Anterior cingulate cortex (tissue), 58 donors: ENCODE data around the gene DLX2.
"Not testable (repeated sequence)": the region's sequence is repeated elsewhere in the genome, so short reads cannot be mapped to it uniquely, and the experiment has no call there.

ENCODE experiments used
- DNase-seq, 58 donors: peaks; one replicate each; lab custom pipeline; 2025; lab: John Stamatoyannopoulos, UW

Gene DLX2

DNA sequence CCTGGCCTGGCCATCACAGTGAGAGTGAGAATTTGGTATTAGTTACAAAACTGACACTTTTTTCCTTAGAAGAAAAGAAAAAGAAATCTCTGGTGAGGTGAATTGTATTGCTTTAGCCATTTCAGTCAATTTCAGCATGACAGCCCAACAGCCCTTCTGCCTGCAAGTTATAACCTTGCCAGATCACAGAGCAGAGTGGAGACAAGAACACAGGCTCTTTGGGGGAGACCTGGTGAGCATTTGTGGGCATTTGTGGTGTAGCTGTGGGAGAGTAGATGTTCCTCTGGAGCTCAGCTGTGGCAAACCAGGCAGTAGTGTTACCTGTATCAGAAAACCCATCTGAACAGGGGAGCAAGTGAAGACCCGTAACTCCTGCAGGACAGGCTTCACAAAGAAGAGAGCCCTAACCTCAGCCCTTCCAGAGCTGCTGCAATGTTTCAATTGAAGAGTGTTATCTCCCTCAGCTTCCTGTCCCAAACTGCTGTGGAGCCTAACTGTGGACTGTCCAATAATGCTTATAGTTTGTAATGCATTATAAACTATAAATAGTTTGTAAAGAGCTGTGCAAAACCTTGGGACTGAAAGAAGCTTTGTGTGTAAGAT lies 40.2 kb downstream of the DLX2 start:
- DNase-seq = no peak

DNA sequence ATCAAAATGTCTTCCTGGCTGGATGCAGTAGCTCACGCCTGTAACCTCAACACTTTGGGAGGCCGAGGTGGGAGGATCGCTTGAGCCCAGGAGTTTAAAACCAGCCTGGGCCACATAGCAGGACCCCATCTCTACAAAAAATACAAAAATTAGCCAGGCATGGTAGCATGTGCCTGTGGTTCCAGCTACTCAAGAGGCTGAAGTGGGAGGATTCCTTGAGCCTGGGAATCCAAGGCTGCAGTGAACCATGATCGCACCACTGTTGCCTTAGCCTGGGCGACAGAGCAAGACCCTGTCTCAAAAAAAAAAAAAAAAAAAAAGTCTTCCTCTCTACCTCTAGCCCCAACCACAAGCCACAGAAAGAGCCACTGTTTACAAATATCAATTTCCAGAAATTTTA lies 42.6 kb downstream of the DLX2 start:
- DNase-seq = not testable (repeated sequence)

- no peak for DNase-seq
These were observed 44.0 kb downstream of the DLX2 start for GRCh38 chr2:172058660-172059059.

GRCh38 chr2:172056293-172056692 lies 46.4 kb downstream of the DLX2 start:
- no peak for DNase-seq

GRCh38 chr2:172053486-172053885 lies 49.2 kb downstream of the DLX2 start:
- no peak for DNase-seq

DNA sequence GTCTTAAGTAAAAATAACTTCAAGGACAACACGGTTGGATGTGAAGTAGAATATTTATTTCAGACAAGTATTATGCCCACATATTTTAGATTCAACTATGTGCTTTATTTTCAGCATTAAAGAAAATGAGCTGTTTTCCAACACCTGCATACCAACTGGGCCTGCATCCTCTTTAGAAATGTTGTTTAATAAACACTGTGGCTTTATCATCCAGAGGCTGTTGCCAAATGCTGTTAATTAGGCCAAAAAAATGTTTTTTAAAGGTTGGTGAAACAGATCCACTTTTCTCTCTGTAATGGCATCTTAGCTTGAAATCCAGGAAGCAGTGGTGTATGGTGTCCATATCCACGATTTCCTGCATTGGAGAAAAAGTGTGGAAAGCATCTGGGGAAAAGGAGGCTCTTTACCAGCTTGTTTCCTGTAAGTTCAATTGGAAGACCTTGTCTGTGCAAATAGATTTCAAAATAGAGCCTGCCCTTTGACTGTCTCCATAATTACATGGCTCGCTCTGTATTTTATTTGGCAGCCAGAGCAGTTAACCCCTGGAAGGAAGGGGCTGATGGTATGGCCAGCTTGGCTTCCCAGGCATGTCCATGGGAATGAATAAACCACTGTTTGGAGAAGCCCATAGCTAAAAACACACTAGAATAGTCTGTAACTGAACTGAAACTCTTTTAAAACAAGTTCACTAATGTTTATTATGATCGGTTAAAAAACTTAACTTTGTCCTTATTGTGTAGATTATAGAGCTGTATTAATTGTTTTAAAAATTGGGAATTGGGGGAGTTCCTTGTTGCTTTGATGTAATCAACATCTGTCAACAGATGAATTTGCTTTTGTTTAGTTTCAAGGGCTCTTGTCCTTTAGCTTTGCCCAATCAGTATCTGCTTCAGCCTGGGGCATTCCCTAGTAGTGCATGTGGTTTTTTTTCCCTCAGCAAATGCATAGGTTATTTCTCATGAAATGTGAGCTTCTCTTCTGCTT lies 50.4 kb downstream of the DLX2 start:
- DNase-seq = no peak

DNA sequence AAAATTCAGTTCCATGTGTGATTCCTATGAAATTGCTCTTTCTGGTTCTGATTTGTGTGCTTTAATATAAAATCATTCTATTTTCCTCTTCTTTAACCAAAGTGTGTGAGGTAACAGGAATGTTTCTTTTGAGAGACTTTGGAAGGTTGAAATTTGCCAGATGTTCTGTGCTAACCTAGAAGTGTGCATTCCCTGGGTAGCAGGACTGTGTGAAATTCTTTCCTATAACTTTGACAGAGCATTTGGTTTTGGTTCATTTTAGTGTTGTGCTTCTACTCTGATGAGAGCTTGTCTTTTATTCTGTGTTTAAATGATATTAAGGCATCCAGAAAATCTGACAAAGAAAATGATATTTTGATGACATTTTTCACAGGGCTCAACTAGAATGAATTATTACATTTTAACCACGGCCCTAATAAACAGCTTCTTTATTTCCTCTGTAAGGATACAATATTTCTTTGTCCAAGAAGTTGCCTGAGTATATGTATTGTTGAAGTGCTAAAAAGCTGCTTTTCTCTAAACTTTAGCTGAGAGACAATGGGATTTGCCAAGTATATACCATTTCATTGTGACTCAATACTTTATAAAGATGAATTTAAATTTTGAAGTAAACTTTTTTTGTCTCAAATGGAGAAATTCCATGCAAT lies 52.1 kb downstream of the DLX2 start:
- no peak for DNase-seq

- no peak for DNase-seq
These were observed 53.1 kb downstream of the DLX2 start for GRCh38 chr2:172049567-172050120.
